Measurements from ENCODE around the gene TMEM132C. TPM values are rescaled to one million over a fixed set of nuclear protein-coding genes. Genes with fewer than 3 reads are reported as not detected.

The TMEM132C gene
- total and polyA plus RNA-seq, 2 of the 8 experiments (the other 6 are each of a cell fraction or from before 2014, with no cell fraction given) = 0.23 to 0.76 TPM

- no peak overlapping the region for H3K4ac ChIP-seq (replicated peaks; ENCODE audit: insufficient read length, low read depth, low read length)
- H3K27ac ChIP-seq (ENCODE audit: low read depth, low read length) = no peak overlapping the region
- no peak overlapping the region for H4K91ac ChIP-seq (replicated peaks; ENCODE audit: insufficient read length, low read length)
- WGBS, 2 experiments (ENCODE audit: extremely low coverage in 1 of 2, insufficient coverage in 1 of 2, insufficient read length in 1 of 2, insufficient replicate concordance in 2 of 2, low coverage in 1 of 2, low lambda C conversion rate in 2 of 2, missing lambda C conversion rate in 1 of 2) = 87% methylated on average over 2 of the region's 2 CpGs; no CpG with 5 or more reads in 1 of the 2 experiments
- no peak overlapping the region for H3K23ac ChIP-seq (ENCODE audit: insufficient read length)
- no peaks in the 10 kb centered on the region for H3K9me3 ChIP-seq (ENCODE audit: insufficient read depth in 2 of 2, low read depth in 1 of 2, low read length in 1 of 2)
- H4K8ac ChIP-seq (ENCODE audit: extremely low read depth, insufficient read depth, low read length) = no peak overlapping the region
- H3K79me1 ChIP-seq (ENCODE audit: low read depth, low read length) = no peaks in the 10 kb centered on the region
- H3K9ac ChIP-seq (replicated peaks in 1 of 4; ENCODE audit: extremely low read depth in 1 of 4, low read depth in 3 of 4, low read length in 3 of 4) = no peak overlapping the region
- no peaks in the 10 kb centered on the region for H4K20me1 ChIP-seq (replicated peaks in 1 of 2; ENCODE audit: control insufficient read depth in 1 of 2, insufficient read depth in 2 of 2, low read length in 2 of 2)
- FAIRE-seq (no peak), DNase-seq (ENCODE audit: low read depth in 1 of 2, low spot score in 2 of 2) (no peak)
- H3K4me3 ChIP-seq (ENCODE audit: extremely low read depth in 1 of 4, insufficient read depth in 2 of 4, low read depth in 3 of 4, low read length in 4 of 4) = no peak overlapping the region
- H2BK20ac ChIP-seq (ENCODE audit: low read length) = no peak overlapping the region
- H3K36me3 ChIP-seq (ENCODE audit: control insufficient read depth in 2 of 4, insufficient read depth in 4 of 4, low read length in 3 of 4) = no peaks in the 10 kb centered on the region
- H3K56ac ChIP-seq (replicated peaks; ENCODE audit: insufficient read length, low read depth, low read length) = no peak overlapping the region
- H2BK15ac ChIP-seq (ENCODE audit: low read length) = no peak overlapping the region
- TF ChIP-seq BRCA1 (IDR thresholded peaks at IDR 0.05; ENCODE audit: low read depth, low read length) = no peak
- TF ChIP-seq CHD1 (IDR thresholded peaks at IDR 0.05; ENCODE audit: low read depth, low read length) = no peak
- no peak for TF ChIP-seq RAD21 (IDR thresholded peaks at IDR 0.05 in 1 of 2, conservative IDR thresholded peaks at IDR 0.05 in 1 of 2; ENCODE audit: low read depth in 2 of 2, low read length in 2 of 2)
- no peak for TF ChIP-seq KDM5A (IDR thresholded peaks at IDR 0.05; ENCODE audit: low read length)
- TF ChIP-seq BACH1 (IDR thresholded peaks at IDR 0.05; ENCODE audit: low read length) = no peak
- TF ChIP-seq HDAC6 (IDR thresholded peaks at IDR 0.05; ENCODE audit: low read depth, low read length) = no peak
- no peak for TF ChIP-seq MAX (IDR thresholded peaks at IDR 0.05)
- TF ChIP-seq SIRT6 (IDR thresholded peaks at IDR 0.05; ENCODE audit: low read length) = no peak
- no peak for TF ChIP-seq SIN3A (conservative IDR thresholded peaks at IDR 0.05 in 1 of 2, IDR thresholded peaks at IDR 0.05 in 1 of 2; ENCODE audit: low read depth in 1 of 2, low read length in 2 of 2)
- TF ChIP-seq EZH2 (IDR thresholded peaks at IDR 0.05; ENCODE audit: low read depth, low read length, severe bottlenecking) = no peak
- TF ChIP-seq JUN (IDR thresholded peaks at IDR 0.05; ENCODE audit: low read depth, low read length) = no peak
- TF ChIP-seq EGR1 (IDR thresholded peaks at IDR 0.05; ENCODE audit: borderline replicate concordance, low read depth, low read length) = no peak
- TF ChIP-seq BCL11A (IDR thresholded peaks at IDR 0.05; ENCODE audit: low read depth in 2 of 2, low read length in 2 of 2) = no peak
- TF ChIP-seq POLR2A (IDR thresholded peaks at IDR 0.05; ENCODE audit: control extremely low read depth in 1 of 2, low read depth in 2 of 2, low read length in 2 of 2) = no peak
- H3K27me3 ChIP-seq (replicated peaks in 1 of 4; ENCODE audit: control insufficient read depth in 3 of 4, extremely low read depth in 1 of 4, insufficient read depth in 3 of 4, low read length in 3 of 4) = no peaks in the 10 kb centered on the region
- no peak overlapping the region for H3K18ac ChIP-seq (ENCODE audit: extremely low read depth, low read length)
- H2AK5ac ChIP-seq (ENCODE audit: low read depth, low read length) = no peak overlapping the region
- H3K79me2 ChIP-seq (ENCODE audit: control insufficient read depth in 1 of 2, insufficient read depth in 2 of 2, low read length in 2 of 2) = no peaks in the 10 kb centered on the region
- no peak overlapping the region for H2AFZ ChIP-seq (ENCODE audit: low read length)
- no peak overlapping the region for H3K4me2 ChIP-seq (ENCODE audit: insufficient read depth in 1 of 2, low read depth in 2 of 2, low read length in 2 of 2)
- no peak overlapping the region for H2BK120ac ChIP-seq (replicated peaks; ENCODE audit: low read depth, low read length)
- no peak overlapping the region for H3K14ac ChIP-seq (ENCODE audit: insufficient read length)
- no peak overlapping the region for H2BK5ac ChIP-seq (ENCODE audit: low read depth, low read length)
- H2BK12ac ChIP-seq (ENCODE audit: low read depth, low read length) = no peak overlapping the region
- H3K23me2 ChIP-seq (ENCODE audit: low read depth, low read length) = no peaks in the 10 kb centered on the region; the same call in 1 of the 2 replicates
- ChIA-PET CTCF (ENCODE audit: partially characterized antibody) (interaction anchor here (0.9 to 1.5 kb wide), 2 partner anchors 11 to 128 kb away, joined by 3 read pairs; no protein-coding TSS in a partner anchor), POLR2A (ENCODE audit: partially characterized antibody) (no interaction called here)
- H4K5ac ChIP-seq (ENCODE audit: insufficient read length, low read depth, low read length) = no peak overlapping the region
- no peaks in the 10 kb centered on the region for H3K4me1 ChIP-seq (replicated peaks in 1 of 4; ENCODE audit: control insufficient read depth in 3 of 4, insufficient read depth in 4 of 4, low read length in 3 of 4)
Observed at GRCh38 chr12:128394137-128394536, 127.2 kb downstream of the TMEM132C start.
